ENCODE results near the gene C3. TPM values are rescaled to one million over a fixed set of nuclear protein-coding genes. Genes with fewer than 3 reads are reported as not detected.

The C3 gene
- total and polyA plus RNA-seq, 2 experiments from 2014 or later = 5.1 to 17.7 TPM

DNA sequence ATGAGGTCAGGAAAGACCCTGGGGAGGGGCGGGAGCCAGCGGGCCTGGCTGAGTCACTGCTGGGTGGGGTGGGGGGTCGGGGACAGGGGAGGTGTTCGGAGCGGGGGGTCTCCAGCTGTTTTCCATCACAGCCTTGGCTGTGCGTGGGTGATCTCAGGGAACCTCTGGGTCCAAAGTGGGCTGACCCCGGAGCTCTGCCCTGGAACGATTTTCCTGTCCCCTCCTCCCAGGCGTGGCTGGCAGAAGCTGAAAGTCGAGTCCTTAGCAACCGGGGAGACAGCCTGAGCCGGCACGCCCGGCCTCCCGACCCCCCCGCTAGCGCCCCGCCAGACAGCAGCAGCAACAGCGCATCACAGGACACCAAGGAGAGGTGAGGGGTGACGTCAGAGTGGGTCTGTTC, 29.6 kb upstream of the C3 start:
- Histone ChIP-seq H3K79me2 (replicated peaks; ENCODE audit: insufficient read depth) (no peaks in the 10 kb centered on the region), H3K27ac (ENCODE audit: low read depth) (no peak overlapping the region), H4K20me1 (replicated peaks; ENCODE audit: insufficient read depth) (peaks cover 13% of the 10 kb centered on the region), H3F3A (replicated peaks; ENCODE audit: low read depth) (peaks cover 15% of the 10 kb centered on the region), H3K4me1 (ENCODE audit: insufficient read depth) (peaks cover 13% of the 10 kb centered on the region; the same call in 1 of the 2 replicates), H3K9me2 (ENCODE audit: insufficient read depth) (no peaks in the 10 kb centered on the region), H3K4me3 (no peak overlapping the region), H3K36me3 (ENCODE audit: insufficient read depth) (peaks cover 43% of the 10 kb centered on the region), H3K4me2 (no peak overlapping the region), H3K27me3 (ENCODE audit: insufficient read depth) (no peaks in the 10 kb centered on the region), H2AFZ (no peak overlapping the region)
- Mint-ChIP-seq H3K36me3 (ENCODE audit: low read depth) (peaks cover 73% of the 10 kb centered on the region), H3K4me1 (peaks cover 3% of the 10 kb centered on the region; the same call in 1 of the 3 replicates), H3K9me3 (no peaks in the 10 kb centered on the region), H3K4me3 (no peak overlapping the region), H3K27ac (no peak overlapping the region), H3K27me3 (ENCODE audit: insufficient read depth, low read depth, poor library complexity) (peaks cover 27% of the 10 kb centered on the region)
- DNase-seq (ENCODE audit: low spot score) (no peak), ATAC-seq (no peak)
- TF ChIP-seq JUNB (IDR thresholded peaks at IDR 0.05; ENCODE audit: unreplicated experiment) (no peak), EZH2phosphoT487 (IDR thresholded peaks at IDR 0.05; ENCODE audit: unreplicated experiment) (no peak), ZNF331 (CRISPR knock-in tag; IDR thresholded peaks at IDR 0.05; ENCODE audit: low read depth) (no peak), ZNF114 (CRISPR knock-in tag; IDR thresholded peaks at IDR 0.05) (no peak), POLR2AphosphoS5 (IDR thresholded peaks at IDR 0.05; ENCODE audit: low read depth) (no peak), EZH2 (IDR thresholded peaks at IDR 0.05; ENCODE audit: low read depth, unreplicated experiment) (no peak), NANOG (IDR thresholded peaks at IDR 0.05; ENCODE audit: borderline replicate concordance) (no peak), CREB1 (CRISPR knock-in tag; IDR thresholded peaks at IDR 0.05; ENCODE audit: low read depth) (no peak), STAT1 (IDR thresholded peaks at IDR 0.05; ENCODE audit: unreplicated experiment) (no peak)
- TF ChIP-seq, protein P1, sequence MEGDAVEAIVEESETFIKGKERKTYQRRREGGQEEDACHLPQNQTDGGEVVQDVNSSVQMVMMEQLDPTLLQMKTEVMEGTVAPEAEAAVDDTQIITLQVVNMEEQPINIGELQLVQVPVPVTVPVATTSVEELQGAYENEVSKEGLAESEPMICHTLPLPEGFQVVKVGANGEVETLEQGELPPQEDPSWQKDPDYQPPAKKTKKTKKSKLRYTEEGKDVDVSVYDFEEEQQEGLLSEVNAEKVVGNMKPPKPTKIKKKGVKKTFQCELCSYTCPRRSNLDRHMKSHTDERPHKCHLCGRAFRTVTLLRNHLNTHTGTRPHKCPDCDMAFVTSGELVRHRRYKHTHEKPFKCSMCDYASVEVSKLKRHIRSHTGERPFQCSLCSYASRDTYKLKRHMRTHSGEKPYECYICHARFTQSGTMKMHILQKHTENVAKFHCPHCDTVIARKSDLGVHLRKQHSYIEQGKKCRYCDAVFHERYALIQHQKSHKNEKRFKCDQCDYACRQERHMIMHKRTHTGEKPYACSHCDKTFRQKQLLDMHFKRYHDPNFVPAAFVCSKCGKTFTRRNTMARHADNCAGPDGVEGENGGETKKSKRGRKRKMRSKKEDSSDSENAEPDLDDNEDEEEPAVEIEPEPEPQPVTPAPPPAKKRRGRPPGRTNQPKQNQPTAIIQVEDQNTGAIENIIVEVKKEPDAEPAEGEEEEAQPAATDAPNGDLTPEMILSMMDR (conservative IDR thresholded peaks at IDR 0.05; ENCODE audit: low read depth in 2 of 2) = no peak
- TF ChIP-seq, protein P2, sequence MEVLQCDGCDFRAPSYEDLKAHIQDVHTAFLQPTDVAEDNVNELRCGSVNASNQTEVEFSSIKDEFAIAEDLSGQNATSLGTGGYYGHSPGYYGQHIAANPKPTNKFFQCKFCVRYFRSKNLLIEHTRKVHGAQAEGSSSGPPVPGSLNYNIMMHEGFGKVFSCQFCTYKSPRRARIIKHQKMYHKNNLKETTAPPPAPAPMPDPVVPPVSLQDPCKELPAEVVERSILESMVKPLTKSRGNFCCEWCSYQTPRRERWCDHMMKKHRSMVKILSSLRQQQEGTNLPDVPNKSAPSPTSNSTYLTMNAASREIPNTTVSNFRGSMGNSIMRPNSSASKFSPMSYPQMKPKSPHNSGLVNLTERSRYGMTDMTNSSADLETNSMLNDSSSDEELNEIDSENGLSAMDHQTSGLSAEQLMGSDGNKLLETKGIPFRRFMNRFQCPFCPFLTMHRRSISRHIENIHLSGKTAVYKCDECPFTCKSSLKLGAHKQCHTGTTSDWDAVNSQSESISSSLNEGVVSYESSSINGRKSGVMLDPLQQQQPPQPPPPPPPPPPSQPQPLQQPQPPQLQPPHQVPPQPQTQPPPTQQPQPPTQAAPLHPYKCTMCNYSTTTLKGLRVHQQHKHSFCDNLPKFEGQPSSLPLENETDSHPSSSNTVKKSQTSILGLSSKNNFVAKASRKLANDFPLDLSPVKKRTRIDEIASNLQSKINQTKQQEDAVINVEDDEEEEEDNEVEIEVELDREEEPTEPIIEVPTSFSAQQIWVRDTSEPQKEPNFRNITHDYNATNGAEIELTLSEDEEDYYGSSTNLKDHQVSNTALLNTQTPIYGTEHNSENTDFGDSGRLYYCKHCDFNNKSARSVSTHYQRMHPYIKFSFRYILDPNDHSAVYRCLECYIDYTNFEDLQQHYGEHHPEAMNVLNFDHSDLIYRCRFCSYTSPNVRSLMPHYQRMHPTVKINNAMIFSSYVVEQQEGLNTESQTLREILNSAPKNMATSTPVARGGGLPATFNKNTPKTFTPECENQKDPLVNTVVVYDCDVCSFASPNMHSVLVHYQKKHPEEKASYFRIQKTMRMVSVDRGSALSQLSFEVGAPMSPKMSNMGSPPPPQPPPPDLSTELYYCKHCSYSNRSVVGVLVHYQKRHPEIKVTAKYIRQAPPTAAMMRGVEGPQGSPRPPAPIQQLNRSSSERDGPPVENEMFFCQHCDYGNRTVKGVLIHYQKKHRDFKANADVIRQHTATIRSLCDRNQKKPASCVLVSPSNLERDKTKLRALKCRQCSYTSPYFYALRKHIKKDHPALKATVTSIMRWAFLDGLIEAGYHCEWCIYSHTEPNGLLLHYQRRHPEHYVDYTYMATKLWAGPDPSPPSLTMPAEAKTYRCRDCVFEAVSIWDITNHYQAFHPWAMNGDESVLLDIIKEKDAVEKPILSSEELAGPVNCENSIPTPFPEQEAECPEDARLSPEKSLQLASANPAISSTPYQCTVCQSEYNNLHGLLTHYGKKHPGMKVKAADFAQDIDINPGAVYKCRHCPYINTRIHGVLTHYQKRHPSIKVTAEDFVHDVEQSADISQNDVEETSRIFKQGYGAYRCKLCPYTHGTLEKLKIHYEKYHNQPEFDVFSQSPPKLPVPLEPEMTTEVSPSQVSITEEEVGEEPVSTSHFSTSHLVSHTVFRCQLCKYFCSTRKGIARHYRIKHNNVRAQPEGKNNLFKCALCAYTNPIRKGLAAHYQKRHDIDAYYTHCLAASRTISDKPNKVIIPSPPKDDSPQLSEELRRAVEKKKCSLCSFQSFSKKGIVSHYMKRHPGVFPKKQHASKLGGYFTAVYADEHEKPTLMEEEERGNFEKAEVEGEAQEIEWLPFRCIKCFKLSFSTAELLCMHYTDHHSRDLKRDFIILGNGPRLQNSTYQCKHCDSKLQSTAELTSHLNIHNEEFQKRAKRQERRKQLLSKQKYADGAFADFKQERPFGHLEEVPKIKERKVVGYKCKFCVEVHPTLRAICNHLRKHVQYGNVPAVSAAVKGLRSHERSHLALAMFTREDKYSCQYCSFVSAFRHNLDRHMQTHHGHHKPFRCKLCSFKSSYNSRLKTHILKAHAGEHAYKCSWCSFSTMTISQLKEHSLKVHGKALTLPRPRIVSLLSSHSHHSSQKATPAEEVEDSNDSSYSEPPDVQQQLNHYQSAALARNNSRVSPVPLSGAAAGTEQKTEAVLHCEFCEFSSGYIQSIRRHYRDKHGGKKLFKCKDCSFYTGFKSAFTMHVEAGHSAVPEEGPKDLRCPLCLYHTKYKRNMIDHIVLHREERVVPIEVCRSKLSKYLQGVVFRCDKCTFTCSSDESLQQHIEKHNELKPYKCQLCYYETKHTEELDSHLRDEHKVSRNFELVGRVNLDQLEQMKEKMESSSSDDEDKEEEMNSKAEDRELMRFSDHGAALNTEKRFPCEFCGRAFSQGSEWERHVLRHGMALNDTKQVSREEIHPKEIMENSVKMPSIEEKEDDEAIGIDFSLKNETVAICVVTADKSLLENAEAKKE (CRISPR knock-in tag; IDR thresholded peaks at IDR 0.05) = no peak
- TF ChIP-seq, protein P3, sequence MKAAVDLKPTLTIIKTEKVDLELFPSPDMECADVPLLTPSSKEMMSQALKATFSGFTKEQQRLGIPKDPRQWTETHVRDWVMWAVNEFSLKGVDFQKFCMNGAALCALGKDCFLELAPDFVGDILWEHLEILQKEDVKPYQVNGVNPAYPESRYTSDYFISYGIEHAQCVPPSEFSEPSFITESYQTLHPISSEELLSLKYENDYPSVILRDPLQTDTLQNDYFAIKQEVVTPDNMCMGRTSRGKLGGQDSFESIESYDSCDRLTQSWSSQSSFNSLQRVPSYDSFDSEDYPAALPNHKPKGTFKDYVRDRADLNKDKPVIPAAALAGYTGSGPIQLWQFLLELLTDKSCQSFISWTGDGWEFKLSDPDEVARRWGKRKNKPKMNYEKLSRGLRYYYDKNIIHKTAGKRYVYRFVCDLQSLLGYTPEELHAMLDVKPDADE (IDR thresholded peaks at IDR 0.05) = no peak
- TF ChIP-seq, protein P4, sequence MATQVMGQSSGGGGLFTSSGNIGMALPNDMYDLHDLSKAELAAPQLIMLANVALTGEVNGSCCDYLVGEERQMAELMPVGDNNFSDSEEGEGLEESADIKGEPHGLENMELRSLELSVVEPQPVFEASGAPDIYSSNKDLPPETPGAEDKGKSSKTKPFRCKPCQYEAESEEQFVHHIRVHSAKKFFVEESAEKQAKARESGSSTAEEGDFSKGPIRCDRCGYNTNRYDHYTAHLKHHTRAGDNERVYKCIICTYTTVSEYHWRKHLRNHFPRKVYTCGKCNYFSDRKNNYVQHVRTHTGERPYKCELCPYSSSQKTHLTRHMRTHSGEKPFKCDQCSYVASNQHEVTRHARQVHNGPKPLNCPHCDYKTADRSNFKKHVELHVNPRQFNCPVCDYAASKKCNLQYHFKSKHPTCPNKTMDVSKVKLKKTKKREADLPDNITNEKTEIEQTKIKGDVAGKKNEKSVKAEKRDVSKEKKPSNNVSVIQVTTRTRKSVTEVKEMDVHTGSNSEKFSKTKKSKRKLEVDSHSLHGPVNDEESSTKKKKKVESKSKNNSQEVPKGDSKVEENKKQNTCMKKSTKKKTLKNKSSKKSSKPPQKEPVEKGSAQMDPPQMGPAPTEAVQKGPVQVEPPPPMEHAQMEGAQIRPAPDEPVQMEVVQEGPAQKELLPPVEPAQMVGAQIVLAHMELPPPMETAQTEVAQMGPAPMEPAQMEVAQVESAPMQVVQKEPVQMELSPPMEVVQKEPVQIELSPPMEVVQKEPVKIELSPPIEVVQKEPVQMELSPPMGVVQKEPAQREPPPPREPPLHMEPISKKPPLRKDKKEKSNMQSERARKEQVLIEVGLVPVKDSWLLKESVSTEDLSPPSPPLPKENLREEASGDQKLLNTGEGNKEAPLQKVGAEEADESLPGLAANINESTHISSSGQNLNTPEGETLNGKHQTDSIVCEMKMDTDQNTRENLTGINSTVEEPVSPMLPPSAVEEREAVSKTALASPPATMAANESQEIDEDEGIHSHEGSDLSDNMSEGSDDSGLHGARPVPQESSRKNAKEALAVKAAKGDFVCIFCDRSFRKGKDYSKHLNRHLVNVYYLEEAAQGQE (IDR thresholded peaks at IDR 0.05; ENCODE audit: unreplicated experiment) = no peak

All from GM23338 (cell line).